ENCODE measurements around the gene DOCK3. TPM values are rescaled to one million over a fixed set of nuclear protein-coding genes. Genes with fewer than 3 reads are reported as not detected.

DOCK3 gene
- polyA plus RNA-seq, 1 donor from 2014 or later = not detected

DNA sequence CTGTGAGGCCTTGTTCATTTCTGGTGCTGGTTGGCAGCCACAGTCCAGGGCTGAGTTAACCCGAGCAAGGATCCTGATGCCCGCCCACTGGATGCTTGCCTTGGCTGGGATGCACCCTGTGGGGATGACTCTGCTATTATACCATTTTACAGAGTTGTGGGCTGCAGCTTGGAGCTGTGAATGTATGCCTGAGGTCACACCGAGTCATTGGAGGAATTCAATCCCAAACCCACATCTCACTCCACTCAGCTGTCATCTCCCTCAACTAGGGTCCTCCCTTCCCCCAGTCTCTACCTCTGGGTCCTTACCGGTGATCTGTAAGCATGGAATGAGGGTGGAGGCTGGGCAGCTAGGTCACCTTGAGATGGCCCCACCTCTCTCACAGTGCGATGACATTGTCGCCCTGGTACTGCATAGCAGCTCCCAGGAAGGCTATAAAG is 35.7 kb upstream of the DOCK3 start:
- peaks cover 0 to 7% (median 2%) of the 10 kb centered on the region in 3 donors for H3K4me1 Mint-ChIP-seq
- no peaks in the 10 kb centered on the region for H3K27me3 Mint-ChIP-seq
- no peaks in the 10 kb centered on the region for H3K9me3 Mint-ChIP-seq
- H3K36me3 Mint-ChIP-seq = peaks cover 5% of the 10 kb centered on the region
- H3K4me3 Mint-ChIP-seq = no peak overlapping the region
- no peak overlapping the region for H3K27ac Mint-ChIP-seq

DNA sequence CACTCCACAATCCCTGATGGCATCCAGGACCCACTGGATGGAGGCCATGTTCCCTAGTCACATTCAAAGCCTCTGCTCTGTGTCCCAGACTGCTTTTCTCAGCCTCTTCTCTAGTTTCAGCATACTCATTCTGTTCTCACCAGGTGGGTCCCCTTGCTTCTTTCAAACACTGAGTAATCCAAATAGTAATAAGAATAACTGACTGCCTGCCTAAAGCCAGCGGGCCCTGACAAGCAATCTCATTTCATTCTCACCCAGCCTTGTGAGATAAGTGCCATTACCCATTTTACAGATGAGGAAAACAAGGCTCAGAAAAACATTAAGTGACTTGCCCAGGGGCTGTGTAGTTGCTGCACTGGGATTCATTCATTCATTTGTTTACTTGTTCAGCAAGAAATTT is 32.3 kb upstream of the DOCK3 start:
- Mint-ChIP-seq H3K27ac (no peak overlapping the region), H3K36me3 (peaks cover 3% of the 10 kb centered on the region), H3K27me3 (no peaks in the 10 kb centered on the region), H3K4me1 (peaks cover 0 to 2% (median 0%) of the 10 kb centered on the region in 3 donors), H3K4me3 (no peak overlapping the region), H3K9me3 (no peaks in the 10 kb centered on the region)

DNA sequence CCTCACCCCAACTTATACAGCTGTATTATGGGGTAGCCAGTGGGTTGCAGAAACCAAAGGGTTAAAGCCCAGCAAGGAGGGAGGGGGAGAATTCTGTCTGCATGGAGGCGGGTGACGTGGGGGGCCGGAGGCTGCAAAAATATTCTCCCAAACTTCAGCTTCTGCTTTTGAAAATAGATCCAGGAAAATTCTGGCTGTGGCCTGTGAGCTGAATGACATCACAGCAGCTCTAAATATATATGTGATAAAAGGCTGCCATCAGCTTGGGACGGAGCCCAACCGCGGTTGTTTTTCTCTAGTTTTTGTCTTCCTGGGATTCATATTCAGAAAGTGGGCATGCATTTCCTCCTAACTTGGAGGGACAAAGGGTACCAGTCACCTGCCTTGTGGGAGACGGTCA is 30.2 kb upstream of the DOCK3 start:
- Mint-ChIP-seq H3K27ac (no peak overlapping the region), H3K27me3 (no peaks in the 10 kb centered on the region), H3K4me1 (no peaks in the 10 kb centered on the region), H3K36me3 (peaks cover 5% of the 10 kb centered on the region), H3K4me3 (no peak overlapping the region), H3K9me3 (no peaks in the 10 kb centered on the region)

DNA sequence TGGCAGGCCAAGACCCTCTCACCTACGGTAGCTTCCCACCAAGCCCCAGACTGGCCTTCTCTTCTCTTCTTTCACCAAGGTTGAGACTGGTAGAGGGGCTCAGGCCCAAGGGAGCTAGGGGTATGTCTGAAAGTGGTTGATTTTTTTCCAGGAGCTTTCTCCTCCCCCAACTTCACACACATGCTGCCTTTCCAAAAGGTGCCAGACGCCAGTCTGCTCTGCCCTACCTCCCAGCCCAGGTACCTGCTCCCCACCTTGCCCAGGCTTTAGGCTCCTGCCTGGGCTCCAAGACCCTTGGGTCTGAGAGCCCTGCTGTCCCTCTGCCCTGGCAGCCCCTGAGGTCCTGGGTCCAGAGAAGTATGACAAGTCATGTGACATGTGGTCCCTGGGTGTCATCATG is 29.3 kb upstream of the DOCK3 start:
- H3K27me3 Mint-ChIP-seq = no peaks in the 10 kb centered on the region
- no peaks in the 10 kb centered on the region for H3K4me1 Mint-ChIP-seq
- H3K36me3 Mint-ChIP-seq = peaks cover 4% of the 10 kb centered on the region
- H3K9me3 Mint-ChIP-seq = no peaks in the 10 kb centered on the region
- no peak overlapping the region for H3K4me3 Mint-ChIP-seq
- H3K27ac Mint-ChIP-seq = no peak overlapping the region

GRCh38 chr3:50648313-50648712 is 26.4 kb upstream of the DOCK3 start:
- Mint-ChIP-seq H3K27me3 (no peaks in the 10 kb centered on the region), H3K27ac (no peak overlapping the region), H3K36me3 (peaks cover 2% of the 10 kb centered on the region), H3K9me3 (no peaks in the 10 kb centered on the region), H3K4me1 (no peaks in the 10 kb centered on the region), H3K4me3 (no peak overlapping the region)

- no peaks in the 10 kb centered on the region for H3K4me1 Mint-ChIP-seq
- no peak overlapping the region for H3K27ac Mint-ChIP-seq
Measured at GRCh38 chr3:50648944-50649343, 25.8 kb upstream of the DOCK3 start.

GRCh38 chr3:50649451-50649931 is 25.2 kb upstream of the DOCK3 start:
- H3K27ac Mint-ChIP-seq = no peak overlapping the region

More at GRCh38 chr3:50648944-50649343, 25.8 kb upstream of the DOCK3 start:
- Mint-ChIP-seq H3K27me3 (no peaks in the 10 kb centered on the region), H3K36me3 (peaks cover 2% of the 10 kb centered on the region), H3K4me3 (no peak overlapping the region), H3K9me3 (no peaks in the 10 kb centered on the region)

GRCh38 chr3:50650018-50650417 is 24.7 kb upstream of the DOCK3 start:
- no peaks in the 10 kb centered on the region for H3K27me3 Mint-ChIP-seq
- H3K9me3 Mint-ChIP-seq = no peaks in the 10 kb centered on the region
- peaks cover 2% of the 10 kb centered on the region for H3K36me3 Mint-ChIP-seq
- no peak overlapping the region for H3K4me3 Mint-ChIP-seq
- H3K27ac Mint-ChIP-seq = no peak overlapping the region
- H3K4me1 Mint-ChIP-seq = no peaks in the 10 kb centered on the region

More at GRCh38 chr3:50649451-50649931, 25.2 kb upstream of the DOCK3 start:
- Mint-ChIP-seq H3K36me3 (peaks cover 2% of the 10 kb centered on the region), H3K4me3 (no peak overlapping the region), H3K4me1 (no peaks in the 10 kb centered on the region), H3K9me3 (no peaks in the 10 kb centered on the region), H3K27me3 (no peaks in the 10 kb centered on the region)

GRCh38 chr3:50651445-50651844 is 23.3 kb upstream of the DOCK3 start:
- H3K4me1 Mint-ChIP-seq = no peaks in the 10 kb centered on the region
- no peaks in the 10 kb centered on the region for H3K9me3 Mint-ChIP-seq
- H3K36me3 Mint-ChIP-seq = peaks cover 2% of the 10 kb centered on the region
- no peak overlapping the region for H3K27ac Mint-ChIP-seq
- H3K27me3 Mint-ChIP-seq = no peaks in the 10 kb centered on the region
- no peak overlapping the region for H3K4me3 Mint-ChIP-seq

GRCh38 chr3:50651920-50652529 is 22.7 kb upstream of the DOCK3 start:
- no peak overlapping the region for H3K4me3 Mint-ChIP-seq
- H3K27me3 Mint-ChIP-seq = no peaks in the 10 kb centered on the region
- no peaks in the 10 kb centered on the region for H3K4me1 Mint-ChIP-seq
- H3K36me3 Mint-ChIP-seq = peaks cover 2% of the 10 kb centered on the region
- H3K27ac Mint-ChIP-seq = no peak overlapping the region
- no peaks in the 10 kb centered on the region for H3K9me3 Mint-ChIP-seq

GRCh38 chr3:50652709-50653108 is 22.0 kb upstream of the DOCK3 start:
- no peak overlapping the region for H3K27ac Mint-ChIP-seq
- H3K9me3 Mint-ChIP-seq = no peaks in the 10 kb centered on the region
- H3K27me3 Mint-ChIP-seq = peaks cover 2% of the 10 kb centered on the region

DNA sequence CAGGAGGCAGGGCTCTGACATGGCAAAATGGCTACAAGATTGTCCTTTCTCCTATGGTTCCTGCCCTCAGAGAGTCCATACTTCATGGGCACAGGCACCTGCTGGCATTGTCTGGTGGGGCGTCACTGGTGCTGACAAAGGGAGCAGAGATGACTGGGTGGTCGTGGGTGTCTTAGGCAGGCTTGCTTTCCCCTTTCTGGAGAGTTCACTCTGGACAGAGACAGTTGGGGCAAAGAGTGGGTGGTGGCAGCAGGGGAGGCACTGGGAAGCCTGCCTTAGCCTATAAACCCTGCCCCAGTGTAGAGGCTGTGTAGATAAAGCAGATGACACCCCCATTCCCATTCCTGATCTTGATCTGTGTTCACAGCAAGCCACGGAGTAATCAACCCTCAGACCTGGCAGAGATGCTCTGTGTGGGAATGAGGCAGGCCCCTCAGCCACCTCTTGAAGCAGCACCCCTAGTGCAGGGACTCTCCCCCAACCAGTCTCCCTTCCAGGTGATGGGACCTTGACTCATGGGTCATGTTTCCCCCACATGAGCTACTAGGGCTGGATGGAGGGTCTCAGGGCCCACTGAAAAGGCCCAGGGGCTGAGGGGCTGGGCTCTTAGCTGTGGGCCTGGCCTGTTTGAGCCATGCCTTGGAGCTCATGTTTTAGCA is 20.7 kb upstream of the DOCK3 start:
- H3K36me3 Mint-ChIP-seq = no peaks in the 10 kb centered on the region
- H3K4me1 Mint-ChIP-seq = no peaks in the 10 kb centered on the region
- H3K9me3 Mint-ChIP-seq = no peaks in the 10 kb centered on the region
- no peak overlapping the region for H3K4me3 Mint-ChIP-seq
- peaks cover 2% of the 10 kb centered on the region for H3K27me3 Mint-ChIP-seq
- no peak overlapping the region for H3K27ac Mint-ChIP-seq

More at GRCh38 chr3:50652709-50653108, 22.0 kb upstream of the DOCK3 start:
- Mint-ChIP-seq H3K4me3 (no peak overlapping the region), H3K4me1 (no peaks in the 10 kb centered on the region), H3K36me3 (no peaks in the 10 kb centered on the region)

DNA sequence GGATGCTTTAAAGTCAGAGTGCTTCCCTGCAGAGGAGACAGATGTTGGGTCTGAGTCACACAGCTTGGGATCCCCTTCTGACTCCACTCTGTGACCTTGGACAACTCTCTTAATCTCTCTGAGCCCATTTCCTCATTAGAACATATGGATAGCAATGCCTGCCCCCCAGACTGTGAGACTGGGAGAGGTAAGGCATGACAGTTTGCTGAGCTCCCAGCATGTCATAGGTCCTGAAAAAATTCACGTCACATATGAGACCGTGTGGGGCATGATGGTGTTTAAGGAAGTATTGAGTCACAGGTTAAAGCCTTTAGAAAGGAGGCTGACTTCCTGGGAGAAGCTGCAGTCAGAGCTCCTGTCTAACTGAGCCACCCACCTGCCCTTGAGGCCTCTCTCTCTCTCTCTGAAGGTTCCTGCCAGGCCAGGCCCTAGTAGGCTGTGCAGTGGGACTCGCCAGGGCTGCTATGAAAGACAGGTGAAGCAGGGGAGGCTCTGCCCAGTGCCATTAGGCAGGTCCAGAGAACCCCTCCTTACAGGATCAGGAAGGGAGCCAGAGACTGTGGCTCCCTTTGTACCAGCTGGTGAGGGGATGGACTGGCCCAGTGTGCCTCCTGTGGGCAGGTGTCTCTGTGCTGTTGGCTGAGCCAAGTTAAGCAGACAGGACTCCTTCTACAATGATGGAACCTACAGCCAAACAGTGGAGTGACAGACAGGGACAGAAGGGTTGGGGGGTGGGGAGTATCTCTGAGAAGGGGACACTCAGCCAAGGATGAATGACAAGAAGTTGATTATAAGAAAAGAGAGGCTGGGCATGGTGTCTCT is 19.5 kb upstream of the DOCK3 start:
- Mint-ChIP-seq H3K9me3 (no peaks in the 10 kb centered on the region), H3K27me3 (peaks cover 2% of the 10 kb centered on the region), H3K4me1 (no peaks in the 10 kb centered on the region), H3K36me3 (no peaks in the 10 kb centered on the region), H3K27ac (no peak overlapping the region), H3K4me3 (no peak overlapping the region)

DNA sequence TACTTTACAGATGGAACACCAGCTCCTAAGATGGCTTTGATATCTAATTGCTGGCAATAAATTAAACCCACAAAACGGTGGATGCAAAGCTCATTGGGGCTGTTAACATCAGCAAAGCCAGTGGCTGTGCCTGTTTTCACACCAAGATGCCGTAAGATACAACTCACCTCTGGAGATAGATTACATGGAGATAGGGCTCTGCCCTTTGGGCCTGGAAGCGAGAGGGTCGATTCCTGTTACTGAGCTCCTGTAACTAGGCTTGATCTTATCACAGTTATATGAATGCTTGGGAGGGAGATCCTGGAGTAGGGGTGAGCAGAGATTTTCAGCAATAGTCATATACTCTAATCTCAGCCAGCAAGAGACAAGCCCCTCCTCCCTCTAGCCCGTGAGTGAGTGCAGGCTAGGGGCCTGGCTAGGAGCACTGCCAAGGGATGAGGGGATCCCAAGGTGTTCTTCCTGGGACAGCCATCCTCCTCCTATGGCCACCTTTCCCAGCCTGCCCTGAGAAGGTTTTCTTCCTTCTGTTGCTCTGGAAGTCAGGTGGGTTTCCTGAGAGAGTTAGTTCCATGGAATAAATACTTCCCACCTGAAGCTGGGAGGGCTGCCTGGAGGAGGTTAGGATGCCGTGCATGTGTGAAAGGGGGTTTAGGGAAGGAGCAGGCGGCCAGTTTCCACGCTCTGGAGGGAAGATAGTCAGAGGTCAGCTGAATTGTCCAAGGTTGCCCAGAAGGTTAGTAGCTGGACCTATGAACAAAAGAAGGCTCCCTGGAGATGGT is 18.1 kb upstream of the DOCK3 start:
- H3K36me3 Mint-ChIP-seq = no peaks in the 10 kb centered on the region
- H3K27me3 Mint-ChIP-seq = peaks cover 2% of the 10 kb centered on the region
- H3K4me1 Mint-ChIP-seq = no peaks in the 10 kb centered on the region
- no peak overlapping the region for H3K4me3 Mint-ChIP-seq
- no peaks in the 10 kb centered on the region for H3K9me3 Mint-ChIP-seq
- no peak overlapping the region for H3K27ac Mint-ChIP-seq

- Mint-ChIP-seq H3K4me1 (no peaks in the 10 kb centered on the region), H3K27me3 (peaks cover 2% of the 10 kb centered on the region), H3K27ac (peak overlapping the region in 1 of 3 donors; percentile 66), H3K36me3 (no peaks in the 10 kb centered on the region), H3K9me3 (no peaks in the 10 kb centered on the region), H3K4me3 (no peak overlapping the region)
Measured at GRCh38 chr3:50657407-50657806, 17.3 kb upstream of the DOCK3 start.

Measured in IgD-negative memory B cell (primary cell).